Measurements from ENCODE around the gene CPEB3.

The CPEB3 gene

GRCh38 chr10:92003258-92003657 is 287.6 kb downstream of the CPEB3 start:
- no peak overlapping the region for H3K27ac ChIP-seq (ENCODE audit: low read depth, low read length)
- no peaks in the 10 kb centered on the region for H3K4me1 ChIP-seq (ENCODE audit: control insufficient read depth, insufficient read depth, low read length, unreplicated experiment)
- peaks cover 25% of the 10 kb centered on the region for H3K36me3 ChIP-seq (ENCODE audit: insufficient read depth, low read length)
- no peaks in the 10 kb centered on the region for H3K27me3 ChIP-seq (ENCODE audit: insufficient read depth, low read length)
- H3K79me2 ChIP-seq (ENCODE audit: control insufficient read depth, insufficient read depth, low read length, unreplicated experiment) = no peaks in the 10 kb centered on the region
- H2AFZ ChIP-seq (ENCODE audit: low read length, unreplicated experiment) = no peak overlapping the region
- no peak overlapping the region for H3K4me3 ChIP-seq (ENCODE audit: low read depth, low read length)

DNA sequence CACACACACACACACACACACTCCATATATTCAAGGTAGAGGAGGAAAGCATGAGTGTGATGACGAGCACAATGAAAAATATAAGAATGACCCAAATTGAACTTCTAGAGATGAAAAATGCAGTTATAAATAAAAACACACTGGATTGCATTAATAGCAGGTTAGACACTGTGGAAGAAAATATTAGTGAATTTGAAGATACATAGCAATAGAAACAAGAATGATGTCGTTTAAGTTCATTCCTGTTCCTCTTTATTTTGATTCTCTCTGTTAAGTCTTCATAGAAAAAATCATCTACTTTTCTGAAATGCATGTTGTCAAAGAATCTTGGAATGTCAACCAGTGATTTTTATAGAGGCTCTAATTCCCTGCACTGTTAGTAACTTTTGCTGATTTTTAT is 288.9 kb downstream of the CPEB3 start:
- H3K36me3 ChIP-seq (ENCODE audit: insufficient read depth, low read length) = peaks cover 27% of the 10 kb centered on the region

GRCh38 chr10:92001581-92001980 is 289.3 kb downstream of the CPEB3 start:
- H3K27ac ChIP-seq (ENCODE audit: low read depth, low read length) = no peak overlapping the region
- no peaks in the 10 kb centered on the region for H3K27me3 ChIP-seq (ENCODE audit: insufficient read depth, low read length)
- H3K4me3 ChIP-seq (ENCODE audit: low read depth, low read length) = no peak overlapping the region
- H2AFZ ChIP-seq (ENCODE audit: low read length, unreplicated experiment) = no peak overlapping the region
- no peaks in the 10 kb centered on the region for H3K79me2 ChIP-seq (ENCODE audit: control insufficient read depth, insufficient read depth, low read length, unreplicated experiment)
- no peaks in the 10 kb centered on the region for H3K4me1 ChIP-seq (ENCODE audit: control insufficient read depth, insufficient read depth, low read length, unreplicated experiment)
- H3K36me3 ChIP-seq (ENCODE audit: insufficient read depth, low read length) = peaks cover 27% of the 10 kb centered on the region

More for the DNA sequence above, 288.9 kb downstream of the CPEB3 start:
- Histone ChIP-seq H2AFZ (ENCODE audit: low read length, unreplicated experiment) (no peak overlapping the region), H3K79me2 (ENCODE audit: control insufficient read depth, insufficient read depth, low read length, unreplicated experiment) (no peaks in the 10 kb centered on the region), H3K4me3 (ENCODE audit: low read depth, low read length) (no peak overlapping the region), H3K27ac (ENCODE audit: low read depth, low read length) (no peak overlapping the region), H3K27me3 (ENCODE audit: insufficient read depth, low read length) (no peaks in the 10 kb centered on the region), H3K4me1 (ENCODE audit: control insufficient read depth, insufficient read depth, low read length, unreplicated experiment) (no peaks in the 10 kb centered on the region)

All from ACC112 (cell line).